Kasumi-1 (cell line): ENCODE results near the gene SBSN.

Experiments used
- DNase-seq, 2 experiments: peaks; one replicate each; lab custom pipeline; 2025; lab: John Stamatoyannopoulos, UW

Gene SBSN, protein sequence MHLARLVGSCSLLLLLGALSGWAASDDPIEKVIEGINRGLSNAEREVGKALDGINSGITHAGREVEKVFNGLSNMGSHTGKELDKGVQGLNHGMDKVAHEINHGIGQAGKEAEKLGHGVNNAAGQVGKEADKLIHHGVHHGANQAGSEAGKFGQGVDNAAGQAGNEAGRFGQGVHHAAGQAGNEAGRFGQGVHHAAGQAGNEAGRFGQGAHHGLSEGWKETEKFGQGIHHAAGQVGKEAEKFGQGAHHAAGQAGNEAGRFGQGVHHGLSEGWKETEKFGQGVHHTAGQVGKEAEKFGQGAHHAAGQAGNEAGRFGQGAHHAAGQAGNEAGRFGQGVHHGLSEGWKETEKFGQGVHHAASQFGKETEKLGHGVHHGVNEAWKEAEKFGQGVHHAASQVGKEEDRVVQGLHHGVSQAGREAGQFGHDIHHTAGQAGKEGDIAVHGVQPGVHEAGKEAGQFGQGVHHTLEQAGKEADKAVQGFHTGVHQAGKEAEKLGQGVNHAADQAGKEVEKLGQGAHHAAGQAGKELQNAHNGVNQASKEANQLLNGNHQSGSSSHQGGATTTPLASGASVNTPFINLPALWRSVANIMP

GRCh38 chr19:35528218-35529038 lies at the start of gene SBSN:
Gene SBSN (minus strand): TSS chr19:35528311. CDS start chr19:35528281, 30 bp downstream.
- no peak for DNase-seq

GRCh38 chr19:35571406-35571965 lies 43.4 kb upstream of the SBSN start:
- no peak for DNase-seq

DNA sequence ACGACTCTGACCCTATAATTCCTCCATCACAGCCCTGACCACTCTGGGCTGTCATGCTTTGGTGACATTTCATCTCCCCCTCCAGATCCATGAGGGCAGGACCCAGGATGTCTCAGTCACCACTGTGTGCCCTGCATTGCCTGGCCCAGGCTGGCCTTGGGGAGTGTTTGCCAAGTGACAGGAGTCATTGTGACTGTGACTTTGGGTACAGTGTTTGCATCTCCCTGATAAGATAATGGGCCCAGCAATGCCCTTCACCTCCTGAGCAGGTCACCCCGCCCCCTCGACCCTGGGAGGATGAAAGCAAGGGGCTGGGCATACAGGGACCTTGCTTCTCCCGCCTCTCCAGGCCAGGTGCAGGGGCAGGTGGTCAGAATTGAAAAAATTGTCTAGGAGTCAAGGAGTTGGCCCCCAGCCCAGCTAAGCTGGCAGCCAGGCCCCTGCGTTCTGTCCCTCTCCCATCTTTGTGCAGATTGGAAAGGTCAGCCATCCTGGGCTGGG lies 41.2 kb upstream of the SBSN start:
- no peak for DNase-seq

DNA sequence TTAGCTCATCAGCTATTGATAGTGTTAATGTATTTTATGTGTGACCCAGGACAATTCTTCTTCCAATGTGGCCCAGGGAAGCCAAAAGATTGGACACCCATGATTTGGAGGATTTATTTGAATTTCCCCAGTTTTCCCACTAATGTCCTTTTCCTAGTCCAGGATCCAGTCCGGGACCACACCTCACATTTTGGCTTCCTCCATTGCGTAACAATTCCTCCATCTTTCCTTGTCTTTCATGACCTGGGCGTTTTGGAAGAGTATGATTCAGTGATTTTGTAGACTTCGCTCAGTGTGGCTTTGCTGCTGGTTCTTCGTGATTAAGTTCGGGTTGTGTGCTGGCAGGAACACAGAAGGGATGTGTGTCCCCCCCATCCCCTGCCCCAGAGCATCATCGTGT lies 38.6 kb upstream of the SBSN start:
- DNase-seq: no peak

DNA sequence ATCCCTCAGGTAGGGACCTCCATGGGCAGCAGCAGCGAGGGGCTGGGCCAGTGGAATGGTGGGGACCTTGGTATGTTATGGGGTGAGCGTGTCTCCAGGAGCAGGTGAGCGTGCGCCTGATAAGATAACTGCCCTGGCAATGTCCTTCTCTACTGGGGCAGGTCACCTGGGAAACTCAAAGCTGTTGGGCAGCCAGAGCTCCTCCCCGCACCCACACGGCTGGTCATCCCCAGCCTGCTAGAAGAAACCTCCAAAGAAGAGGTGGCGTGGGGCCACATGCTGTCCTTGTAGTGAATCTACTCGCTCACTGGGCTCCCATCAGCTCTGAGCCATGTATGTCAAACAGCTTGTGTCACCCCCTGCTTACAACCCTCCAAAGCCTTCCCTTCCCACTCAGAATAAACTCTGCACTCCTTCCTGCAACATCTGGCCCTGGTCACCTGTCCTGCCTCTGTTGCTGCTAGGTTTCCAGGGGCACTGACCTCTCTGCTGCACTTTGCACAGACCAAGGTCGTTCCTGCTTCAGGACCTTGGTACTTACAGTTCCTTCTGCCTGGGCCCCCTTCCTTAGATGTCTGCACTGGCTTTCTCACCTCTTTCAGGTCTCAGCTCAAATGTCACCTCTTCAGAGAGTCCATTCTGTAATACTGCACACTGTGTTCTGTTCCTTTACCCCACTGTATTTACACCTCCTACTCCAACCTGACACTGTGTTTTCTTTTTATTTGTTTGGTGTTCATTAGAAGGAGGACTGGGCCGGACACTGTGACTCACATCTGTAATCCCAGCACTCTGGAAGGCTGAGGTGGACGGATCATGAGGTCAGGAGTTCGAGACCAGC lies 37.1 kb upstream of the SBSN start:
- DNase-seq: no peak

DNA sequence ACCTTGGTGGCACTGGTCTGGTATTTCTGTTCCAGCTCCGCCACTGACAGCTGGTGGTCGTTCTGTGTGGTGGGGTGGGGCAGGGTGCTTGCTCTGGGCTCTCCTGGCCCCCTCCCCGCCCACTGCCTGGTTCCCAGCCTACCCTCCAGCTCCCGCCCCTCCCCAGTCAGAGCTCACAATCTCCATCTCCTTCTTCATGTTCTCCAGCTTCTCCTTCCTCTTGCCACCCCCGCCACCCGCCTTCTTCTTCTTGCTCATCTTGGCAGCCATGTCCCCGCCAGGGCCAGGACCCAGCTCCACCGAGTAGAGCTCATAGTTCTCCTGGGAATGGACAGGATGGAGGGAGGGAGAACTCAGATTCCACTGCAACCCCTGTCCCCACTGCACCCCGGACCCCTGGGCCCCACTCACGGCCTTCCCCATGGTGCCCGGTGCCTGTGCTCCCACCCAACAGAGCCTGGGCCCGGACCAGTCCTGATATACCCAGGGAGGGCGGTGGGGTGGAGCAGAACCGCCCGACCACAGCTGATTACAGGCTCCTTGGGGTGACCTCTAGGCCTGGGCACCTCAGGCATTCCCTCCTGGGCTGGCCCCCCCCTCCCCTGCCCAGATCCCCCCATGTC lies 35.2 kb upstream of the SBSN start, which contains the start of gene ATP4A:
TSS of gene ATP4A (minus strand) at position 452 of the 623 bp plus-strand sequence. CDS start at position 423, 29 bp downstream.
- no peak for DNase-seq

DNA sequence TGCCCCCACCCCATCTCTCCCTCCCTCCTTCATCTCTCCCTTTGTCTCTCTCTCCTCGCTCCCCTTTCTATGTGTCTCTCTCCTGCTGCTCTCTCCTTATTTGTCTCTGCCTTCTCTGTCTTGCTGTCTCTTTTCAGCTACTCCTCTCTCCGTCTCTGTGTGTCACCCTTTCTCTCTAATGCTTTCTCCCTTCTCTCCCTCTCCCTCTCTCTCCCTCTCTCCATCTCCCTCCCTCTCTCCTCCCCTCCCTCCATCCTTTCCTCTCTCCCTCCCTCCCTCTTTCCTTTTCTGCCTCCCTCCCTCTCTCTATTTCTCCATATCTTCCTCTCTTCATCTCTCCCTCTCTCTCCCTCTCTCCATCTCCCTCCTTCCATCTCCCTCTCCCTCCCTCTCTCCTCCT lies 34.7 kb upstream of the SBSN start:
- no peak for DNase-seq

DNA sequence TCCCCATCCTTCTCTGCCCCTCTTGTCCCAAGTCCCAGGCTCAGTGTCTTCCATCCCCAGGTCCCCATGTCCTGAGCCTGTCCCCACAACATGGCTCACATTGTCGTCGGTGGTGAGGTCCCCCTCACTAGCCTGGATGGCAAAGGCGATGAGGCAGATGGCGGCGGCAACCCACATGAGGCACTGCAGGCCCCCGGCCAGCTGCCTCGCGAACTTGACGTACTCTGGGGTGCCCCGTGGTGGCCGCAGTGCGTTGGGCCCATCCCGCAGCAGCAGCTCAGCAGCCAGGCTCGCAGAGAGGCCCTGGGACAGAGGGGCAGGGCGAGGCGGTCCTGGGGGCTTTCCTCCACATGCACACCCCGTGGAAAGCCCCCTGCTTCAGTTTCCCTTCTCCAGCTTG lies 34.2 kb upstream of the SBSN start:
- DNase-seq: no peak

- no peak for DNase-seq
These were observed 33.3 kb upstream of the SBSN start for GRCh38 chr19:35561436-35561835.

DNA sequence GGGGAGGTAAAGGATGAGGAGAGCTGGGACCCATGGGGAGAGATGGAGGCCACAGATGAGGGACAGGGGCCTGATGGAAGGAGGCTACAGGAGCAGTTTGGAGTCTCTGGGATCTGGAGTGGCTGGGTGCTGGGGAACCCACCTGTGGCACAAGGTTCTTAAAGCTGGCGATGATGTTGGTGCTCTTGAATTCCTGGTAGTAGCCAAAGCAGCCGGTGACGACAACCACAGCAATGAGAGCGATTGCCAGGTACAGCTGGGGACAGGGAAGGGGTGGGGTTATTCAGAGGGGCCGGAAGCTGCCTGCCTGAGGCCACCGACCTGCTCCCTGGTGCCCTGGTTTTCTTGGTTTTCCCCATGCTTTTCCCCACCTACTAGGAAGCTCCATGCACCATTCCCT lies 32.6 kb upstream of the SBSN start:
- DNase-seq: no peak

DNA sequence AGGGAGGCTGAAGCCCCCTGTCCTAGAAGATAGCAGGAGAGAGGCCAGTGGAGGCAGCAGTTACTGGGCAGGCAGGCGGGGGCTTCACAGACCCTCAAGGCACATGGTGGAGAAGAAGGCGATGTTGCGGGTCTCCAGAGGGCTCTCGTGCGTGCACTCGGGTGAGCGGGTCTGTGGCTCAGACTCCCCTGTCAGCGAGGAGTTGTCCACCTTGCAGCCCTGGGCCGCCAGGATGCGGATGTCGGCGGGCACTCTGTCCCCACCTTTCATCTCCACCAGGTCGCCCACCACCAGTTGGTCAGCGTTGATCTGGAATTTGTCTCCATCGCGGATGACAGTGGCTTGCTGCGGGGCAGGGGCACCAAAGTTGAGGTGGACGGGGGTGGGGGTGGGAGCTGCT lies 32.2 kb upstream of the SBSN start:
- DNase-seq: no peak

DNA sequence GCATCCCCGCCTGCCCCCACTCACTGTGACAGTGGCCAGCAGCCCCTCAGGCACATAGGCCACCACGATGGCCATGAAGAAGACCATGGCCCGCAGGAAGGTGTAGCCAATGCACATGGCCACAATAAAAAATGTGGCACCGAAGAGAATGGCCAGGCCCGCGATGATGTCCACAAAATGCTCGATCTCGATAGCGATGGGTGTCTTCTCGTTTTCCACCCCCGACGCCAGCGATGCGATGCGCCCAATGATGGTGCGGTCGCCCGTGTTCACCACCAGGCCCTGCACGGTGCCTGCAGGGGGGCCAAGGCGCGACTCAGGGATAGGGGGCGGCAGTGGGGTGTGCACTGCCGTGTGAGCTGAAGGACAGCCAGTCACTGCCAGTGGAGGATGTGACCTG lies 31.7 kb upstream of the SBSN start:
- no peak for DNase-seq

GRCh38 chr19:35559281-35559659 lies 31.2 kb upstream of the SBSN start:
- peak; percentile 15 to 27 for DNase-seq

GRCh38 chr19:35558400-35559280 lies 30.5 kb upstream of the SBSN start:
- no peak for DNase-seq

DNA sequence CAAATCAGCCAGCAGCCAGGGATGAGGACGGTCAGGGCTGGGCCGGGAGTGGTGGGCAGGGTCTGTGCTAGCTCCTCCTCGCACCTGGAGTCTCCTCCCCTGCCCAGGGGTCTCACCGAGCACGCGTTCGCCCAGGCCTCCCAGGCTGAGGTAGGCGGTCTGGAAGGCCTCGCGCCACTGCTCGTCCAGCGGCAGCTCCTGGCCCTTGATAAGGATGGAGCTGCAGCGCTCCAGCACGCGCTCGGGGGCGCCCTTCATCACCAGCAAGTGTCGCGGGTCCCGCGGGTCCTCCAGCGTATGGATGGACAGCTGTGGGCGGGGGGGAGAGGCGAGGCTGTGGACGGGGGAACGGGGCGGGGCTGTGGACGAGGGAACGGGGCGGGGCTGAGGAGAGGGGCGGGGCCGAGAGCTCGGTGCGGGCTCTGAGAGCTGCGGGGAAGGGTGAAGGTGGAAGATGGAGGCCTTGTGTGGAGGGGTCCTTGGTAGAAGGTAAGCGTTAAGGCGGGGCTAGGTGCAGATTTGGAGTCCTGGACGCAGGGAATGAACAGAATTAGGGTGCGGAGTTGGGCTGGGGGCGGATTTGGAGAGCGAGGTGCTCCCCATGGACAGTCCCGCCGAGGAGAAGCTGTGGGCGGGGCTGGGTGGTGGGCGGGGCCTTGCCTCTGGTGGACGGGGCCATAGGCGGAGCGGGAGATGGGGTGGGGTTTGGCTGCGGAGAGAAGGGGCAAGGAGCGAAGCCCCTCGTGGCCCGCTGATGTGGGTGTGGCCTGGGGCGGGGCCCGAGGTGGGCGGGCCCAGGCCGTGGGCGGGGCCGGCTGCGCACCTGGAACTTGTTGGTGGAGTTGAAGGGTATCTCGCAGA lies 29.7 kb upstream of the SBSN start:
- DNase-seq: no peak

- no peak for DNase-seq
These were observed 28.9 kb upstream of the SBSN start for GRCh38 chr19:35556846-35557538.

DNA sequence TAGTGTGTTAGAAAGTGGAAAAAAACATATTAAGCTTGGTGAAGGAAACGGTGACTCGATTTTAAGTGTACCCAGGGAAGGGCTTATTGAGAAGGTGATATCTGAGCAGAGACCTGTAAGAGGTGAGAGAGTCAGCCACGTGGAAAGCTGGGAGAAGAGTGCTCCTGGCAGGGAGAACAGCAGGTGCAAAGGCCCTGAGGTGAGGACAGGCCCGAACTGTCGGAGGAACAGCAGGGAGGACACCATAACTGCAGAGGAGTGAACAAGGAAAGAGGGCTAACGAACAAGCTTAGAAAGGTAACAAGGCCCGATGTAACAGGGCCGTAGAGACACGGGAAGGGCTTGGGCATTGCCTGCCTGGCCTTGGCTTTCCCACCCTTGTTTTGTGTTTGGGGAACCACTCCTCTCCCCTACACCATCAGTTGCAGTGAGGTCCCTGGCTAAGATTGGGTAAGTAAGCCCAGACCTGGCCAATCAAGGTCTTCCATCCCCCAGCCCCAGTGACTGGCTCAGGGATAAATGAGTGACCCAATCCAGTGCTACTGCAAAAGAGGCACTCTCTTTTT lies 28.0 kb upstream of the SBSN start:
- DNase-seq: no peak
